Measurements from ENCODE around the gene KLF11.
"Not testable (repeated sequence)": the region's sequence is repeated elsewhere in the genome, so short reads cannot be mapped to it uniquely, and the experiment has no call there.

DNA sequence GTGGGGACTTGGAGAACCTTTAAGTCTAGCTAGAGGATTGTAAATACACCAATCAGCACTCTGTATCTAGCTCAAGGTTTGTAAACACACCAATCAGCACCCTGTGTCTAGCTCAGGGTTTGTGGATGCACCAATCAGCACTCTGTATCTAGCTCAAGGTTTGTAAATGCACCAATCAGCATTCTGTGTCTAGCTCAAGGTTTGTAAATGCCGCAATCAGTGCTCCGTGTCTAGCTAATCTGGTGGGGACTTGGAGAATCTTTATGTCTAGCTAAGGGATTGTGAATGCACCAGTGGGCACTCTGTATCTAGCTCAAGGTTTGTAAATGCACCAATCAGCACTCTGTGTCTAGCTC lies 48.5 kb downstream of the KLF11 start:
- not testable (repeated sequence) for TF ChIP-seq POLR2A (IDR thresholded peaks at IDR 0.05)
- TF ChIP-seq, protein P1, sequence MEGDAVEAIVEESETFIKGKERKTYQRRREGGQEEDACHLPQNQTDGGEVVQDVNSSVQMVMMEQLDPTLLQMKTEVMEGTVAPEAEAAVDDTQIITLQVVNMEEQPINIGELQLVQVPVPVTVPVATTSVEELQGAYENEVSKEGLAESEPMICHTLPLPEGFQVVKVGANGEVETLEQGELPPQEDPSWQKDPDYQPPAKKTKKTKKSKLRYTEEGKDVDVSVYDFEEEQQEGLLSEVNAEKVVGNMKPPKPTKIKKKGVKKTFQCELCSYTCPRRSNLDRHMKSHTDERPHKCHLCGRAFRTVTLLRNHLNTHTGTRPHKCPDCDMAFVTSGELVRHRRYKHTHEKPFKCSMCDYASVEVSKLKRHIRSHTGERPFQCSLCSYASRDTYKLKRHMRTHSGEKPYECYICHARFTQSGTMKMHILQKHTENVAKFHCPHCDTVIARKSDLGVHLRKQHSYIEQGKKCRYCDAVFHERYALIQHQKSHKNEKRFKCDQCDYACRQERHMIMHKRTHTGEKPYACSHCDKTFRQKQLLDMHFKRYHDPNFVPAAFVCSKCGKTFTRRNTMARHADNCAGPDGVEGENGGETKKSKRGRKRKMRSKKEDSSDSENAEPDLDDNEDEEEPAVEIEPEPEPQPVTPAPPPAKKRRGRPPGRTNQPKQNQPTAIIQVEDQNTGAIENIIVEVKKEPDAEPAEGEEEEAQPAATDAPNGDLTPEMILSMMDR (IDR thresholded peaks at IDR 0.05) = not testable (repeated sequence)

Data from vagina (tissue), 2 donors.